OCI-LY7 (cell line): ENCODE measurements around the gene TMEM89.

Source experiments
- EZH2phosphoT487 ChIP-seq: fragments of 200-600 bp; sonication (generic); IDR thresholded peaks from 2 replicates; pipeline ENCODE4 v1.6.1; 2018; ENCODE audit warnings: low read depth, borderline replicate concordance, mild to moderate bottlenecking, mixed run types, antibody characterized with exemption, low read length, moderate library complexity, mixed read lengths
- TF ChIP-seq, protein P1 (sequence below): fragments of 200-600 bp; sonication (generic); conservative IDR thresholded peaks from 2 replicates; pipeline ENCODE4 v1.5.1; 2014; ENCODE audit warnings: mild to moderate bottlenecking, antibody characterized with exemption, low read length, moderate library complexity, mixed read lengths

DNA sequence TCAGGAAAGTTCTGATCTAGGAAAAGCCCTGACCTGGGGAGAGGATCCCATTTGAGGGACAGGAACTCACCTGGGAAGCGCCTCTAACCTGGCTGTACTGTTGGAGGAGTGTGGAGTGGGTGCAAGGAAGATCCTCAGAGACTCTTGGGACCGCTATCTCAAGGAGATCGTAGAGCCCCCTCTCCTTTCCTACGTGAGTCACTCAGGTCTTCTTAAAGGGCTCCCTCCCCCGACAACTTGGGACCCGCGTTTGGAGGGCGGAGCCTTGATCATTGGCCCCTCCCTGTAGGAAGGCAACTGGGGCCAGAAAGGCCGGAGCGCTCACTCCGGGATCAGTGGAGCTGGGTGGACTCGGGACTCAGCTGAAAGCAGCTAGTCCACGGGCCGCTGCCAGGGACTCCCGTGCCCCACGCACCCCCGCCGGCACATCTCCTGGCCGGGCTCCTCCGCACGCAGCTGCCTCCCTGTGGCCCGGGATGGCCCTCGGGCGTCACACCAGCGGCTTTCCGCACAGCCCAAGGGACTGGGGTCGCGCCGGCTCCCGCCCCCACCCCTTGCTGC, 13.2 kb upstream of the TMEM89 start:
- TF ChIP-seq, protein P1, sequence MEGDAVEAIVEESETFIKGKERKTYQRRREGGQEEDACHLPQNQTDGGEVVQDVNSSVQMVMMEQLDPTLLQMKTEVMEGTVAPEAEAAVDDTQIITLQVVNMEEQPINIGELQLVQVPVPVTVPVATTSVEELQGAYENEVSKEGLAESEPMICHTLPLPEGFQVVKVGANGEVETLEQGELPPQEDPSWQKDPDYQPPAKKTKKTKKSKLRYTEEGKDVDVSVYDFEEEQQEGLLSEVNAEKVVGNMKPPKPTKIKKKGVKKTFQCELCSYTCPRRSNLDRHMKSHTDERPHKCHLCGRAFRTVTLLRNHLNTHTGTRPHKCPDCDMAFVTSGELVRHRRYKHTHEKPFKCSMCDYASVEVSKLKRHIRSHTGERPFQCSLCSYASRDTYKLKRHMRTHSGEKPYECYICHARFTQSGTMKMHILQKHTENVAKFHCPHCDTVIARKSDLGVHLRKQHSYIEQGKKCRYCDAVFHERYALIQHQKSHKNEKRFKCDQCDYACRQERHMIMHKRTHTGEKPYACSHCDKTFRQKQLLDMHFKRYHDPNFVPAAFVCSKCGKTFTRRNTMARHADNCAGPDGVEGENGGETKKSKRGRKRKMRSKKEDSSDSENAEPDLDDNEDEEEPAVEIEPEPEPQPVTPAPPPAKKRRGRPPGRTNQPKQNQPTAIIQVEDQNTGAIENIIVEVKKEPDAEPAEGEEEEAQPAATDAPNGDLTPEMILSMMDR, result no peak
- TF ChIP-seq EZH2phosphoT487, result no peak
